GM23338 (cell line): ENCODE data around the gene PXDN. TPM values are rescaled to one million over a fixed set of nuclear protein-coding genes. Genes with fewer than 3 reads are reported as not detected.

Experiments
- ATAC-seq: fragments of 200-7000 bp; cut with Tn5 transposase; 3 replicates; pipeline ENCODE4 v1.9.1; 2020
- DNase-seq: peaks from one replicate; pipeline ENCODE4 v3.0.0-alpha.2; 2015; ENCODE audit warnings: low spot score
- H2AFZ ChIP-seq: fragments of 200-600 bp; sonication (generic); 2 replicates; pipeline ENCODE4 v1.8.0; 2016; ENCODE audit warnings: antibody characterized with exemption, mild to moderate bottlenecking, moderate library complexity
- H3F3A ChIP-seq: fragments of 200-600 bp; sonication (generic); replicated peaks from 2 replicates; pipeline ENCODE4 v1.8.0; 2017; ENCODE audit warnings: antibody characterized with exemption, mixed run types, low read depth
- H3K27ac ChIP-seq: fragments of 200-600 bp; sonication (generic); 2 replicates; pipeline ENCODE4 v1.6.1; 2016; ENCODE audit warnings: low read depth
- H3K27me3 ChIP-seq: fragments of 200-600 bp; sonication (generic); 2 replicates; pipeline ENCODE4 v1.8.0; 2016; ENCODE audit warnings: mild to moderate bottlenecking, mixed run types, moderate library complexity; ENCODE audit not compliant: insufficient read depth
- H3K36me3 ChIP-seq: fragments of 200-600 bp; sonication (generic); 2 replicates; pipeline ENCODE4 v1.8.0; 2016; ENCODE audit warnings: mild to moderate bottlenecking; ENCODE audit not compliant: insufficient read depth
- H3K4me1 ChIP-seq: fragments of 200-600 bp; sonication (generic); 2 replicates; pipeline ENCODE4 v1.8.0; 2016; ENCODE audit warnings: mild to moderate bottlenecking, moderate library complexity; ENCODE audit not compliant: insufficient read depth
- H3K4me2 ChIP-seq: fragments of 200-600 bp; sonication (generic); 2 replicates; pipeline ENCODE4 v1.7.1; 2017; ENCODE audit warnings: mixed run types
- H3K4me3 ChIP-seq: fragments of 200-600 bp; sonication (generic); 2 replicates; pipeline ENCODE4 v1.6.1; 2016; ENCODE audit warnings: mixed run types
- H3K79me2 ChIP-seq: fragments of 200-600 bp; sonication (generic); replicated peaks from 2 replicates; pipeline ENCODE4 v1.8.0; 2017; ENCODE audit warnings: mild to moderate bottlenecking; ENCODE audit not compliant: insufficient read depth
- H3K9me2 ChIP-seq: fragments of 200-600 bp; sonication (generic); 2 replicates; pipeline ENCODE4 v1.8.0; 2017; ENCODE audit not compliant: insufficient read depth
- H4K20me1 ChIP-seq: fragments of 200-600 bp; sonication (generic); replicated peaks from 2 replicates; pipeline ENCODE4 v1.8.0; 2017; ENCODE audit warnings: mild to moderate bottlenecking; ENCODE audit not compliant: insufficient read depth
- H3K27ac Mint-ChIP-seq: 2 replicates; pipeline ENCODE4 v1.8.0; 2020; ENCODE audit warnings: inconsistent platforms, mild to moderate bottlenecking, moderate library complexity, mixed read lengths
- H3K27me3 Mint-ChIP-seq: 3 replicates; pipeline ENCODE4 v1.8.0; 2022; ENCODE audit warnings: low read depth, mild to moderate bottlenecking, moderate library complexity, mixed read lengths, inconsistent platforms; ENCODE audit not compliant: insufficient read depth, poor library complexity
- H3K36me3 Mint-ChIP-seq: 3 replicates; pipeline ENCODE4 v1.8.0; 2021; ENCODE audit warnings: low read depth, mild to moderate bottlenecking, inconsistent platforms, moderate library complexity, mixed read lengths
- H3K4me1 Mint-ChIP-seq: 3 replicates; pipeline ENCODE4 v1.8.0; 2020; ENCODE audit warnings: mild to moderate bottlenecking, inconsistent platforms, mixed read lengths
- H3K4me3 Mint-ChIP-seq: 3 replicates; pipeline ENCODE4 v1.8.0; 2021; ENCODE audit warnings: moderate library complexity, mild to moderate bottlenecking, inconsistent platforms, mixed read lengths
- H3K9me3 Mint-ChIP-seq: 3 replicates; pipeline ENCODE4 v1.8.0; 2020; ENCODE audit warnings: moderate library complexity, mild to moderate bottlenecking, inconsistent platforms, mixed read lengths
- CREB1 ChIP-seq: fragments of 250-450 bp; sonication (Bioruptor Pico); IDR thresholded peaks from 2 replicates; pipeline ENCODE4 v1.5.0; 2020; ENCODE audit warnings: low read depth, mild to moderate bottlenecking, moderate library complexity
- EZH2phosphoT487 ChIP-seq: fragments of 200-600 bp; sonication (generic); IDR thresholded peaks from one replicate; pipeline ENCODE4 v1.8.1; 2018; ENCODE audit warnings: antibody characterized with exemption; ENCODE audit not compliant: unreplicated experiment
- JUNB ChIP-seq: IDR thresholded peaks from one replicate; pipeline ENCODE4 v1.6.1; 2016; ENCODE audit warnings: antibody characterized with exemption; ENCODE audit not compliant: unreplicated experiment
- STAT1 ChIP-seq: IDR thresholded peaks from one replicate; pipeline ENCODE4 v1.6.1; 2016; ENCODE audit warnings: antibody characterized with exemption; ENCODE audit not compliant: unreplicated experiment
- ZNF114 ChIP-seq: fragments of 250-450 bp; sonication (Bioruptor Pico); IDR thresholded peaks from 2 replicates; pipeline ENCODE4 v1.5.0; 2020; ENCODE audit warnings: mild to moderate bottlenecking, moderate library complexity
- polyA plus RNA-seq: library from polyadenylated mRNA; unstranded; fragments of >200 nt; fragmentation: Nextera tagmentation; extraction: Ambion mirVana; gene quantifications from 2 replicates; pipeline ENCODE4 v1.2.1, GENCODE V29; 2016
- total RNA-seq: library from RNA; depleted of rRNA; stranded (reverse); fragments of >200 nt; shearing (Covaris generic); gene quantifications from 2 replicates; pipeline ENCODE4 v1.2.3, GENCODE V29; 2014
- TF ChIP-seq, protein P1 (sequence below): fragments of 250-450 bp; sonication (Bioruptor Pico); IDR thresholded peaks from 2 replicates; pipeline ENCODE4 v1.5.0; 2020; ENCODE audit warnings: mild to moderate bottlenecking, moderate library complexity
- TF ChIP-seq, protein P2 (sequence below): IDR thresholded peaks from one replicate; pipeline ENCODE4 v1.6.1; 2018; ENCODE audit warnings: antibody characterized with exemption; ENCODE audit not compliant: unreplicated experiment
- TF ChIP-seq, protein P3 (sequence below), 2 experiments: fragments of 200-600 bp in 1 of 2; sonication (generic) in 1 of 2; conservative IDR thresholded peaks; 2 replicates each; pipeline versions ENCODE4 v1.5.1 to v1.6.1; 2016 to 2017; ENCODE audit warnings: antibody characterized with exemption in 2 of 2, low read depth in 2 of 2, mild to moderate bottlenecking in 2 of 2, moderate library complexity in 1 of 2

The PXDN gene
- total and polyA plus RNA-seq, 2 experiments from 2014 or later: 42.2 to 225 TPM

DNA sequence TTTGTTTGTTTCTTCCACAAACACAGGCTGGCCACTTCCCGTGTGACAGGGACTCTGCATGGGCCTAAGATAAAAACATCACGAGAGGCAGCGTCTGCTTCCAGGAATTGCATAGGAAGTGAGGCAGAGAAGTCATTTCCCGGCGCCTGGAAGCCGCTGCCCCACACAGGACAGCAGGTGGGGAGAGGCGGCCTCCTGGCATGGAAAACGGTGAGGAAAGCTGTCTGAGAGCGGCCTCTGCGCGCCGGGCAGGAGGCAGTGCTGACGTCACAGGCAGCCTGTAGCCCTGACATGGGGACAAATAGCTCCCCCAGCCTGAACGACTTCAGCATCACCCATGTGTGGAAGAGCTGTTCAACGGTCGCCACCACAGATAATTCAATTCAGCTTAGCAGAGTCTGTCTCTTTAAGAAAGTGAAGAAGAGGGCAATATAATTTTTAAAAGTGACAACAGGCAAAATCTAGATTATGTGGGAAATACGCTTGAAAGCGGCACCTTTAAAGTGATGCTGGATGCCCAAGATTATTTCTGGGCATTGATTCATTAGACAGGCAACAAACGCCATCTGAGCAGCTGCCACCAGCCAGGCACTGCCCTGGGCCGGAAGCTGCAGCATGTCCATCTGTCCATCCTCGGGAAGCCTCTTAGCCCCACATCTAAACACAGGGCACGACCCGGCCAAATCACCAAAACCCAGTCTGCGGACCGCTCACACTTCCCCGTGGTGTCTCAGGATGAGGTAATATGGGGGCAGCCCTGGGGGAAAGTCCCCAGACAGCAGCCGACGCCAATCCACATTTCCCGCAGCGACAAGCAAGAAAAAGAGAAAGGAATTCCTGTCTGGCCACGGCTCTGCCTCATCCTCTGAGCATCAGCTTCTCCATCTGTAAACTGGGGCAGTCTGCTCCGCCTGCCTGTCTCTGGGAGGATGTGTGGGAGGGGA is 138.9 kb downstream of the PXDN start:
- Histone ChIP-seq H3K36me3 (no peaks in the 10 kb centered on the region), H3K4me1 (peaks cover 13% of the 10 kb centered on the region), H3K27me3 (no peaks in the 10 kb centered on the region), H4K20me1 (no peaks in the 10 kb centered on the region), H3K27ac (peak overlapping the region; percentile 96), H3K9me2 (no peaks in the 10 kb centered on the region), H2AFZ (no peak overlapping the region), H3K4me3 (no peak overlapping the region), H3K79me2 (no peaks in the 10 kb centered on the region), H3K4me2 (0 out of 2 replicates have a peak overlapping the region, but pooled peaks have one; percentile 35), H3F3A (peaks cover 15% of the 10 kb centered on the region; the same call in 1 of the 2 replicates)
- Mint-ChIP-seq H3K9me3 (no peaks in the 10 kb centered on the region), H3K27ac (no peak overlapping the region), H3K27me3 (peaks cover 1% of the 10 kb centered on the region), H3K36me3 (peaks cover 7% of the 10 kb centered on the region; the same call in 2 of the 3 replicates), H3K4me1 (no peaks in the 10 kb centered on the region; the same call in 1 of the 3 replicates), H3K4me3 (no peak overlapping the region)
- DNase-seq (peak; percentile 86), ATAC-seq (peak; percentile 73)
- TF ChIP-seq EZH2phosphoT487: no peak
- TF ChIP-seq, protein P1, sequence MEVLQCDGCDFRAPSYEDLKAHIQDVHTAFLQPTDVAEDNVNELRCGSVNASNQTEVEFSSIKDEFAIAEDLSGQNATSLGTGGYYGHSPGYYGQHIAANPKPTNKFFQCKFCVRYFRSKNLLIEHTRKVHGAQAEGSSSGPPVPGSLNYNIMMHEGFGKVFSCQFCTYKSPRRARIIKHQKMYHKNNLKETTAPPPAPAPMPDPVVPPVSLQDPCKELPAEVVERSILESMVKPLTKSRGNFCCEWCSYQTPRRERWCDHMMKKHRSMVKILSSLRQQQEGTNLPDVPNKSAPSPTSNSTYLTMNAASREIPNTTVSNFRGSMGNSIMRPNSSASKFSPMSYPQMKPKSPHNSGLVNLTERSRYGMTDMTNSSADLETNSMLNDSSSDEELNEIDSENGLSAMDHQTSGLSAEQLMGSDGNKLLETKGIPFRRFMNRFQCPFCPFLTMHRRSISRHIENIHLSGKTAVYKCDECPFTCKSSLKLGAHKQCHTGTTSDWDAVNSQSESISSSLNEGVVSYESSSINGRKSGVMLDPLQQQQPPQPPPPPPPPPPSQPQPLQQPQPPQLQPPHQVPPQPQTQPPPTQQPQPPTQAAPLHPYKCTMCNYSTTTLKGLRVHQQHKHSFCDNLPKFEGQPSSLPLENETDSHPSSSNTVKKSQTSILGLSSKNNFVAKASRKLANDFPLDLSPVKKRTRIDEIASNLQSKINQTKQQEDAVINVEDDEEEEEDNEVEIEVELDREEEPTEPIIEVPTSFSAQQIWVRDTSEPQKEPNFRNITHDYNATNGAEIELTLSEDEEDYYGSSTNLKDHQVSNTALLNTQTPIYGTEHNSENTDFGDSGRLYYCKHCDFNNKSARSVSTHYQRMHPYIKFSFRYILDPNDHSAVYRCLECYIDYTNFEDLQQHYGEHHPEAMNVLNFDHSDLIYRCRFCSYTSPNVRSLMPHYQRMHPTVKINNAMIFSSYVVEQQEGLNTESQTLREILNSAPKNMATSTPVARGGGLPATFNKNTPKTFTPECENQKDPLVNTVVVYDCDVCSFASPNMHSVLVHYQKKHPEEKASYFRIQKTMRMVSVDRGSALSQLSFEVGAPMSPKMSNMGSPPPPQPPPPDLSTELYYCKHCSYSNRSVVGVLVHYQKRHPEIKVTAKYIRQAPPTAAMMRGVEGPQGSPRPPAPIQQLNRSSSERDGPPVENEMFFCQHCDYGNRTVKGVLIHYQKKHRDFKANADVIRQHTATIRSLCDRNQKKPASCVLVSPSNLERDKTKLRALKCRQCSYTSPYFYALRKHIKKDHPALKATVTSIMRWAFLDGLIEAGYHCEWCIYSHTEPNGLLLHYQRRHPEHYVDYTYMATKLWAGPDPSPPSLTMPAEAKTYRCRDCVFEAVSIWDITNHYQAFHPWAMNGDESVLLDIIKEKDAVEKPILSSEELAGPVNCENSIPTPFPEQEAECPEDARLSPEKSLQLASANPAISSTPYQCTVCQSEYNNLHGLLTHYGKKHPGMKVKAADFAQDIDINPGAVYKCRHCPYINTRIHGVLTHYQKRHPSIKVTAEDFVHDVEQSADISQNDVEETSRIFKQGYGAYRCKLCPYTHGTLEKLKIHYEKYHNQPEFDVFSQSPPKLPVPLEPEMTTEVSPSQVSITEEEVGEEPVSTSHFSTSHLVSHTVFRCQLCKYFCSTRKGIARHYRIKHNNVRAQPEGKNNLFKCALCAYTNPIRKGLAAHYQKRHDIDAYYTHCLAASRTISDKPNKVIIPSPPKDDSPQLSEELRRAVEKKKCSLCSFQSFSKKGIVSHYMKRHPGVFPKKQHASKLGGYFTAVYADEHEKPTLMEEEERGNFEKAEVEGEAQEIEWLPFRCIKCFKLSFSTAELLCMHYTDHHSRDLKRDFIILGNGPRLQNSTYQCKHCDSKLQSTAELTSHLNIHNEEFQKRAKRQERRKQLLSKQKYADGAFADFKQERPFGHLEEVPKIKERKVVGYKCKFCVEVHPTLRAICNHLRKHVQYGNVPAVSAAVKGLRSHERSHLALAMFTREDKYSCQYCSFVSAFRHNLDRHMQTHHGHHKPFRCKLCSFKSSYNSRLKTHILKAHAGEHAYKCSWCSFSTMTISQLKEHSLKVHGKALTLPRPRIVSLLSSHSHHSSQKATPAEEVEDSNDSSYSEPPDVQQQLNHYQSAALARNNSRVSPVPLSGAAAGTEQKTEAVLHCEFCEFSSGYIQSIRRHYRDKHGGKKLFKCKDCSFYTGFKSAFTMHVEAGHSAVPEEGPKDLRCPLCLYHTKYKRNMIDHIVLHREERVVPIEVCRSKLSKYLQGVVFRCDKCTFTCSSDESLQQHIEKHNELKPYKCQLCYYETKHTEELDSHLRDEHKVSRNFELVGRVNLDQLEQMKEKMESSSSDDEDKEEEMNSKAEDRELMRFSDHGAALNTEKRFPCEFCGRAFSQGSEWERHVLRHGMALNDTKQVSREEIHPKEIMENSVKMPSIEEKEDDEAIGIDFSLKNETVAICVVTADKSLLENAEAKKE (CRISPR knock-in tag): no peak
- peak; percentile 64 for TF ChIP-seq CREB1

DNA sequence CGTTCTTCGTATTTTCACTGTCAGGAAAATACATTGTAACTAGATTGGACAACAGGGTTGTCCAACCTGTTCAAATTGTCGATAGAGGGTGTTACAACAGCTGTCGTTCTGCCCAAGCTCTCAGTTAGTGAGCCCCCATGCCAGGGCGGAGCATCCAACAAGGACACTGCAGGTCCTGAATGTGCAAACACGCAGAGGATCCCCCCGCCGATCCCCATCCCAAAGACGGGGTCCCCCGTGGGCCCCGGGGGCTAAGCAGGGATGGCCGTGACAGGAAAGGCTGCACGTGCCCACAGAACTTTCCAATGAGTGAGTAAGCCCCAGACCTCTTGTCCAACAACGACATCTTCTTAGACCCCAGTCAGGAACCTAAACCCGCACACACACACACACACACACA is 140.8 kb downstream of the PXDN start:
- Histone ChIP-seq H3K4me2 (no peak overlapping the region), H3K27me3 (no peaks in the 10 kb centered on the region), H4K20me1 (no peaks in the 10 kb centered on the region), H3K4me1 (peaks cover 13% of the 10 kb centered on the region), H2AFZ (no peak overlapping the region), H3K79me2 (no peaks in the 10 kb centered on the region), H3F3A (peaks cover 15% of the 10 kb centered on the region; the same call in 1 of the 2 replicates), H3K9me2 (no peaks in the 10 kb centered on the region), H3K27ac (no peak overlapping the region), H3K4me3 (no peak overlapping the region), H3K36me3 (no peaks in the 10 kb centered on the region)
- Mint-ChIP-seq H3K4me3 (no peak overlapping the region), H3K36me3 (peaks cover 3% of the 10 kb centered on the region; the same call in 1 of the 3 replicates), H3K9me3 (no peaks in the 10 kb centered on the region), H3K27ac (no peak overlapping the region), H3K27me3 (peaks cover 5% of the 10 kb centered on the region), H3K4me1 (peaks cover 2% of the 10 kb centered on the region; the same call in 2 of the 3 replicates)
- ATAC-seq: no peak
- no peak for DNase-seq
- TF ChIP-seq CREB1: no peak
- TF ChIP-seq, protein P2, sequence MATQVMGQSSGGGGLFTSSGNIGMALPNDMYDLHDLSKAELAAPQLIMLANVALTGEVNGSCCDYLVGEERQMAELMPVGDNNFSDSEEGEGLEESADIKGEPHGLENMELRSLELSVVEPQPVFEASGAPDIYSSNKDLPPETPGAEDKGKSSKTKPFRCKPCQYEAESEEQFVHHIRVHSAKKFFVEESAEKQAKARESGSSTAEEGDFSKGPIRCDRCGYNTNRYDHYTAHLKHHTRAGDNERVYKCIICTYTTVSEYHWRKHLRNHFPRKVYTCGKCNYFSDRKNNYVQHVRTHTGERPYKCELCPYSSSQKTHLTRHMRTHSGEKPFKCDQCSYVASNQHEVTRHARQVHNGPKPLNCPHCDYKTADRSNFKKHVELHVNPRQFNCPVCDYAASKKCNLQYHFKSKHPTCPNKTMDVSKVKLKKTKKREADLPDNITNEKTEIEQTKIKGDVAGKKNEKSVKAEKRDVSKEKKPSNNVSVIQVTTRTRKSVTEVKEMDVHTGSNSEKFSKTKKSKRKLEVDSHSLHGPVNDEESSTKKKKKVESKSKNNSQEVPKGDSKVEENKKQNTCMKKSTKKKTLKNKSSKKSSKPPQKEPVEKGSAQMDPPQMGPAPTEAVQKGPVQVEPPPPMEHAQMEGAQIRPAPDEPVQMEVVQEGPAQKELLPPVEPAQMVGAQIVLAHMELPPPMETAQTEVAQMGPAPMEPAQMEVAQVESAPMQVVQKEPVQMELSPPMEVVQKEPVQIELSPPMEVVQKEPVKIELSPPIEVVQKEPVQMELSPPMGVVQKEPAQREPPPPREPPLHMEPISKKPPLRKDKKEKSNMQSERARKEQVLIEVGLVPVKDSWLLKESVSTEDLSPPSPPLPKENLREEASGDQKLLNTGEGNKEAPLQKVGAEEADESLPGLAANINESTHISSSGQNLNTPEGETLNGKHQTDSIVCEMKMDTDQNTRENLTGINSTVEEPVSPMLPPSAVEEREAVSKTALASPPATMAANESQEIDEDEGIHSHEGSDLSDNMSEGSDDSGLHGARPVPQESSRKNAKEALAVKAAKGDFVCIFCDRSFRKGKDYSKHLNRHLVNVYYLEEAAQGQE: no peak
- TF ChIP-seq STAT1: no peak
- no peak for TF ChIP-seq JUNB
- TF ChIP-seq, protein P3, sequence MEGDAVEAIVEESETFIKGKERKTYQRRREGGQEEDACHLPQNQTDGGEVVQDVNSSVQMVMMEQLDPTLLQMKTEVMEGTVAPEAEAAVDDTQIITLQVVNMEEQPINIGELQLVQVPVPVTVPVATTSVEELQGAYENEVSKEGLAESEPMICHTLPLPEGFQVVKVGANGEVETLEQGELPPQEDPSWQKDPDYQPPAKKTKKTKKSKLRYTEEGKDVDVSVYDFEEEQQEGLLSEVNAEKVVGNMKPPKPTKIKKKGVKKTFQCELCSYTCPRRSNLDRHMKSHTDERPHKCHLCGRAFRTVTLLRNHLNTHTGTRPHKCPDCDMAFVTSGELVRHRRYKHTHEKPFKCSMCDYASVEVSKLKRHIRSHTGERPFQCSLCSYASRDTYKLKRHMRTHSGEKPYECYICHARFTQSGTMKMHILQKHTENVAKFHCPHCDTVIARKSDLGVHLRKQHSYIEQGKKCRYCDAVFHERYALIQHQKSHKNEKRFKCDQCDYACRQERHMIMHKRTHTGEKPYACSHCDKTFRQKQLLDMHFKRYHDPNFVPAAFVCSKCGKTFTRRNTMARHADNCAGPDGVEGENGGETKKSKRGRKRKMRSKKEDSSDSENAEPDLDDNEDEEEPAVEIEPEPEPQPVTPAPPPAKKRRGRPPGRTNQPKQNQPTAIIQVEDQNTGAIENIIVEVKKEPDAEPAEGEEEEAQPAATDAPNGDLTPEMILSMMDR (conservative IDR thresholded peaks at IDR 0.05; ENCODE audit: low read depth in 2 of 2): no peak
- no peak for TF ChIP-seq ZNF114
